H9 (cell line): ENCODE results near the gene HOXD4. TPM values are rescaled to one million over a fixed set of nuclear protein-coding genes. Genes with fewer than 3 reads are reported as not detected.

Experiments used
- DNase-seq: peaks from one replicate; pipeline ENCODE4 v3.0.0-alpha.2; 2017
- H2AFZ ChIP-seq: one replicate; pipeline ENCODE4 v1.6.1; 2013; ENCODE audit warnings: mild to moderate bottlenecking, low read length, control low read depth, moderate library complexity
- H2AK5ac ChIP-seq: 2 replicates; pipeline ENCODE4 v1.6.1; 2013; ENCODE audit warnings: low read length, control low read depth, mixed read lengths; ENCODE audit not compliant: insufficient read length
- H2BK120ac ChIP-seq: one replicate; pipeline ENCODE4 v1.6.1; 2013; ENCODE audit warnings: low read depth, mild to moderate bottlenecking, low read length, control low read depth, inconsistent platforms; ENCODE audit not compliant: poor library complexity, severe bottlenecking
- H2BK12ac ChIP-seq: 2 replicates; pipeline ENCODE4 v1.6.1; 2013; ENCODE audit warnings: low read length, control low read depth, mixed read lengths, low read depth; ENCODE audit not compliant: insufficient read length
- H2BK15ac ChIP-seq: 2 replicates; pipeline ENCODE4 v1.6.1; 2013; ENCODE audit warnings: low read depth, low read length, control low read depth
- H2BK20ac ChIP-seq: one replicate; pipeline ENCODE4 v1.6.1; 2013; ENCODE audit warnings: low read depth, mild to moderate bottlenecking, low read length, control low read depth, inconsistent platforms; ENCODE audit not compliant: poor library complexity, severe bottlenecking
- H2BK5ac ChIP-seq: 2 replicates; pipeline ENCODE4 v1.6.1; 2013; ENCODE audit warnings: low read length, control low read depth, mixed read lengths; ENCODE audit not compliant: insufficient read length
- H3K14ac ChIP-seq: 2 replicates; pipeline ENCODE4 v1.6.1; 2013; ENCODE audit warnings: low read length, control low read depth; ENCODE audit not compliant: insufficient read depth
- H3K18ac ChIP-seq: 2 replicates; pipeline ENCODE4 v1.6.1; 2013; ENCODE audit warnings: low read depth, mild to moderate bottlenecking, mixed read lengths, low read length, control low read depth; ENCODE audit not compliant: insufficient read length
- H3K23ac ChIP-seq: 2 replicates; pipeline ENCODE4 v1.6.1; 2013; ENCODE audit warnings: low read length, control low read depth, mixed read lengths, low read depth; ENCODE audit not compliant: insufficient read length
- H3K23me2 ChIP-seq: 2 replicates; pipeline ENCODE4 v1.6.1; 2013; ENCODE audit warnings: low read depth, mild to moderate bottlenecking, mixed read lengths, low read length, control low read depth; ENCODE audit not compliant: insufficient read length, poor library complexity, severe bottlenecking
- H3K27ac ChIP-seq: 2 replicates; pipeline ENCODE4 v1.5.1; 2013; ENCODE audit warnings: low read length, control low read depth, mixed read lengths, low read depth; ENCODE audit not compliant: insufficient read length
- H3K27me3 ChIP-seq: 2 replicates; pipeline ENCODE4 v1.6.1; 2013; ENCODE audit warnings: low read length, control low read depth, inconsistent platforms; ENCODE audit not compliant: insufficient read depth
- H3K4ac ChIP-seq: 2 replicates; pipeline ENCODE4 v1.6.1; 2013; ENCODE audit warnings: low read depth, mild to moderate bottlenecking, control low read depth, inconsistent platforms, low read length, moderate library complexity
- H3K4me1 ChIP-seq: 2 replicates; pipeline ENCODE4 v1.6.1; 2013; ENCODE audit warnings: low read length, control low read depth, inconsistent platforms; ENCODE audit not compliant: insufficient read depth
- H3K4me2 ChIP-seq: 2 replicates; pipeline ENCODE4 v1.6.1; 2013; ENCODE audit warnings: low read length, control low read depth, mixed read lengths; ENCODE audit not compliant: insufficient read length, insufficient read depth
- H3K56ac ChIP-seq: 2 replicates; pipeline ENCODE4 v1.6.1; 2013; ENCODE audit warnings: low read depth, mild to moderate bottlenecking, mixed read lengths, low read length, control low read depth; ENCODE audit not compliant: insufficient read length
- H3K79me1 ChIP-seq: 2 replicates; pipeline ENCODE4 v1.6.1; 2013; ENCODE audit warnings: low read depth, mild to moderate bottlenecking, moderate library complexity, low read length, control low read depth, inconsistent platforms; ENCODE audit not compliant: insufficient read depth, poor library complexity, severe bottlenecking
- H3K79me2 ChIP-seq: 2 replicates; pipeline ENCODE4 v1.6.1; 2013; ENCODE audit warnings: low read length, control low read depth, inconsistent platforms; ENCODE audit not compliant: insufficient read depth
- H3K9ac ChIP-seq: 2 replicates; pipeline ENCODE4 v1.6.1; 2013; ENCODE audit warnings: low read length, control low read depth, mixed read lengths; ENCODE audit not compliant: insufficient read length; ENCODE audit errors: extremely low read depth
- H3K9me3 ChIP-seq: one replicate; pipeline ENCODE4 v1.6.1; 2013; ENCODE audit warnings: low read depth, low read length, inconsistent platforms; ENCODE audit not compliant: control insufficient read depth
- H3T11ph ChIP-seq: one replicate; pipeline ENCODE4 v1.6.1; 2013; ENCODE audit warnings: mild to moderate bottlenecking, low read length, control low read depth, inconsistent platforms
- H4K20me1 ChIP-seq: one replicate; pipeline ENCODE4 v1.6.1; 2013; ENCODE audit not compliant: control insufficient read depth, insufficient read length, insufficient read depth
- H4K5ac ChIP-seq: 2 replicates; pipeline ENCODE4 v1.6.1; 2013; ENCODE audit warnings: low read depth, mild to moderate bottlenecking, mixed read lengths, low read length, control low read depth; ENCODE audit not compliant: insufficient read length
- H4K8ac ChIP-seq: replicated peaks from 2 replicates; pipeline ENCODE4 v1.6.1; 2013; ENCODE audit warnings: low read length, control low read depth, mixed read lengths, low read depth; ENCODE audit not compliant: insufficient read length
- H4K91ac ChIP-seq: 2 replicates; pipeline ENCODE4 v1.6.1; 2013; ENCODE audit warnings: low read depth, mild to moderate bottlenecking, moderate library complexity, mixed read lengths, low read length, control low read depth; ENCODE audit not compliant: insufficient read length
- H3K27ac Mint-ChIP-seq, 3 experiments: 2 replicates in 2 of 3; 3 replicates in 1 of 3; pipeline ENCODE4 v1.8.0; 2020 to 2021; ENCODE audit warnings: mixed read lengths in 3 of 3, mild to moderate bottlenecking in 1 of 3, moderate library complexity in 1 of 3
- H3K27me3 Mint-ChIP-seq: 2 replicates; pipeline ENCODE4 v1.8.0; 2021; ENCODE audit warnings: low read depth, mild to moderate bottlenecking, moderate library complexity, mixed read lengths
- H3K36me3 Mint-ChIP-seq, 3 experiments: 2 replicates in 2 of 3; 3 replicates in 1 of 3; pipeline ENCODE4 v1.8.0; 2020 to 2021; ENCODE audit warnings: low read depth in 3 of 3, mixed read lengths in 3 of 3; ENCODE audit not compliant: insufficient read depth in 1 of 3
- H3K4me1 Mint-ChIP-seq, 2 experiments: 2 replicates each; pipeline ENCODE4 v1.8.0; 2020; ENCODE audit warnings: mixed read lengths in 2 of 2
- H3K4me3 Mint-ChIP-seq, 2 experiments: 2 replicates in 1 of 2; 3 replicates in 1 of 2; pipeline ENCODE4 v1.8.0; 2020 to 2021; ENCODE audit warnings: mild to moderate bottlenecking in 2 of 2, mixed read lengths in 2 of 2, moderate library complexity in 1 of 2
- H3K9me3 Mint-ChIP-seq, 2 experiments: 2 replicates in 1 of 2; 3 replicates in 1 of 2; pipeline ENCODE4 v1.8.0; 2020; ENCODE audit warnings: mild to moderate bottlenecking in 2 of 2, mixed read lengths in 2 of 2, moderate library complexity in 1 of 2
- WGBS: extraction: QIAGEN DNeasy Blood & Tissue Kit; methylation state at CpG from one replicate; pipeline ENCODE4 v1.1.7; 2013; ENCODE audit warnings: missing lambda C conversion rate, low lambda C conversion rate, mixed read lengths; ENCODE audit not compliant: insufficient read length; ENCODE audit errors: extremely low coverage; 5-methylcytosine and 5-hydroxymethylcytosine counted together
- microRNA-seq: library from miRNA; unstranded; fragments of <30 nt; microRNA quantifications from one replicate; pipeline ENCODE4, GENCODE V29; 2020; ENCODE audit warnings: borderline microRNAs expressed
- total RNA-seq: library from RNA; stranded (reverse); gene quantifications from 2 replicates; pipeline ENCODE4 v1.2.1, GENCODE V29; 2021
- TF ChIP-seq, protein P1 (sequence below): fragments of 200-600 bp; sonication (generic); conservative IDR thresholded peaks from 3 replicates; pipeline ENCODE4 v1.8.0; 2021; ENCODE audit warnings: antibody characterized with exemption, mild to moderate bottlenecking

HOXD4 gene
- total RNA-seq, 1 experiment from 2014 or later, result not detected

DNA sequence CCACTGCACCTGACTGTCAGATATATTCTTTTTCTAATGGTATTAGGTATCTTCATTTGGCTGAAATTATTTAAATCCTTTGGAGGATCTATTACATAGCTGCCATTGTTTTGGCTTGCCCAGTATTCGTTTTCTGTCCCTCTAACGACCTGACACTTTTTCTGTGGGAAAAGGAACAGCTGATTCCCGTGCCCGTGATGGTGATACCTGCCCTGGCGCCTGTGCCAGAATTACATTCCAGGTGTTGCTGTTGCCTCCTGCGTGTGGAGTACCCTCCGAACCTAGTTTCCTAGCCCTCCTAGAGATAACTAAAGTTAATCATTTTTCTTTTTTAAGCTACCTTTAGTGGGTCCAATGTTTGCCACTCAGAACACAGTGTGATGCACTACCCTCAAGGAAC lies 51.1 kb downstream of the HOXD4 start:
- no peak overlapping the region for H4K91ac ChIP-seq
- H2BK12ac ChIP-seq, result no peak overlapping the region
- no peak overlapping the region for H3K9ac ChIP-seq
- no peak overlapping the region for H3K4me2 ChIP-seq
- H3K27me3 Mint-ChIP-seq, result peaks cover 47% of the 10 kb centered on the region
- no peak overlapping the region for H2BK120ac ChIP-seq
- H2BK5ac ChIP-seq, result no peak overlapping the region
- no peaks in the 10 kb centered on the region for H3K4me1 ChIP-seq
- H3K27ac Mint-ChIP-seq, result no peak overlapping the region
- no peaks in the 10 kb centered on the region for H3K79me2 ChIP-seq
- no peak overlapping the region for H2AFZ ChIP-seq
- H3K79me1 ChIP-seq, result no peaks in the 10 kb centered on the region
- H3K9me3 Mint-ChIP-seq, result no peaks in the 10 kb centered on the region
- no peak overlapping the region for H3K4me3 Mint-ChIP-seq
- no peaks in the 10 kb centered on the region for H4K20me1 ChIP-seq
- no peaks in the 10 kb centered on the region for H3K36me3 Mint-ChIP-seq
- DNase-seq, result no peak
- H3K27me3 ChIP-seq, result no peaks in the 10 kb centered on the region; the same call in 1 of the 2 replicates
- no peak overlapping the region for H4K8ac ChIP-seq
- no peak overlapping the region for H3K56ac ChIP-seq
- H2BK15ac ChIP-seq, result no peak overlapping the region
- no peak overlapping the region for H3K27ac ChIP-seq
- H3K4me1 Mint-ChIP-seq, result no peaks in the 10 kb centered on the region
- no peak overlapping the region for H3K14ac ChIP-seq
- peaks cover 3% of the 10 kb centered on the region for H3K23me2 ChIP-seq
- H2BK20ac ChIP-seq, result no peak overlapping the region
- H3K18ac ChIP-seq, result no peak overlapping the region
- no CpG with 5 or more reads among the region's 7 CpGs for WGBS
- no peak overlapping the region for H2AK5ac ChIP-seq
- H3K9me3 ChIP-seq, result no peaks in the 10 kb centered on the region
- no peak overlapping the region for H4K5ac ChIP-seq
- H3K4ac ChIP-seq, result no peak overlapping the region
- TF ChIP-seq, protein P1, sequence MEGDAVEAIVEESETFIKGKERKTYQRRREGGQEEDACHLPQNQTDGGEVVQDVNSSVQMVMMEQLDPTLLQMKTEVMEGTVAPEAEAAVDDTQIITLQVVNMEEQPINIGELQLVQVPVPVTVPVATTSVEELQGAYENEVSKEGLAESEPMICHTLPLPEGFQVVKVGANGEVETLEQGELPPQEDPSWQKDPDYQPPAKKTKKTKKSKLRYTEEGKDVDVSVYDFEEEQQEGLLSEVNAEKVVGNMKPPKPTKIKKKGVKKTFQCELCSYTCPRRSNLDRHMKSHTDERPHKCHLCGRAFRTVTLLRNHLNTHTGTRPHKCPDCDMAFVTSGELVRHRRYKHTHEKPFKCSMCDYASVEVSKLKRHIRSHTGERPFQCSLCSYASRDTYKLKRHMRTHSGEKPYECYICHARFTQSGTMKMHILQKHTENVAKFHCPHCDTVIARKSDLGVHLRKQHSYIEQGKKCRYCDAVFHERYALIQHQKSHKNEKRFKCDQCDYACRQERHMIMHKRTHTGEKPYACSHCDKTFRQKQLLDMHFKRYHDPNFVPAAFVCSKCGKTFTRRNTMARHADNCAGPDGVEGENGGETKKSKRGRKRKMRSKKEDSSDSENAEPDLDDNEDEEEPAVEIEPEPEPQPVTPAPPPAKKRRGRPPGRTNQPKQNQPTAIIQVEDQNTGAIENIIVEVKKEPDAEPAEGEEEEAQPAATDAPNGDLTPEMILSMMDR, result no peak
- H3K23ac ChIP-seq, result no peak overlapping the region
- H3T11ph ChIP-seq, result no peak overlapping the region

Small RNA genes within 50 kb of the gene (microRNA-seq; reads per million reads assigned to microRNA genes)
- gene MIR10B, result 1.2 reads per million, percentile 3 among the genes with 10 or more reads in this experiment

Other genes with a start within 250 kb of the HOXD4 start
- gene LNPK, start 149.3 kb upstream of the HOXD4 start, total RNA-seq, result 8.5 and 9.7 TPM in 2 replicates
- not detected in 2 replicates for gene EVX2, start 67.6 kb upstream of the HOXD4 start, total RNA-seq
- gene HOXD13, start 58.8 kb upstream of the HOXD4 start, total RNA-seq, result not detected in 2 replicates
- not detected in 2 replicates for gene HOXD12, start 51.8 kb upstream of the HOXD4 start, total RNA-seq
- not detected in 2 replicates for gene HOXD11, start 44.3 kb upstream of the HOXD4 start, total RNA-seq
- gene HOXD10, start 34.8 kb upstream of the HOXD4 start, total RNA-seq, result not detected in 2 replicates
- not detected in 2 replicates for gene HOXD9, start 28.8 kb upstream of the HOXD4 start, total RNA-seq
- gene HOXD8, start 21.8 kb upstream of the HOXD4 start, total RNA-seq, result not detected in 2 replicates
- gene HOXD3, start 5.8 kb downstream of the HOXD4 start, total RNA-seq, result not detected in 2 replicates
- gene HOXD1, start 37.1 kb downstream of the HOXD4 start, total RNA-seq, result not detected in 2 replicates
- 29.3 and 30.8 TPM in 2 replicates for gene MTX2, start 117.9 kb downstream of the HOXD4 start, total RNA-seq